AG04450 (cell line): ENCODE measurements around the gene PLA2G4C. TPM values are rescaled to one million over a fixed set of nuclear protein-coding genes. Genes with fewer than 3 reads are reported as not detected.

Experiments used
- CTCF ChIA-PET: fragments of 300-600, 350-600 bp; formaldehyde crosslinking; extraction: SDS; loops from one replicate; lab custom pipeline; 2022; ENCODE audit warnings: antibody characterized with exemption, inconsistent platforms; lab: Charles Lee
- POLR2A ChIA-PET: fragments of 350-600 bp; formaldehyde crosslinking; extraction: SDS; loops from one replicate; lab custom pipeline; 2021; ENCODE audit warnings: antibody characterized with exemption, inconsistent platforms; lab: Yijun Ruan, JAX
- DNase-seq: peaks from one replicate; pipeline ENCODE4 v3.0.0-alpha.2; 2011; ENCODE audit warnings: low read depth, low spot score
- H3K27ac ChIP-seq: one replicate; pipeline ENCODE4 v1.5.1; 2012; ENCODE audit warnings: low read depth, low read length, control low read depth
- H3K27me3 ChIP-seq: one replicate; pipeline ENCODE4 v1.6.0; 2012; ENCODE audit warnings: low read length; ENCODE audit not compliant: control insufficient read depth, insufficient read depth
- H3K4me3 ChIP-seq: 2 replicates; pipeline ENCODE4 v1.5.1; 2011; ENCODE audit warnings: mild to moderate bottlenecking, low read depth, low read length, control low read depth
- H3K9me3 ChIP-seq: 2 replicates; pipeline ENCODE4 v1.5.1; 2012; ENCODE audit warnings: low read length; ENCODE audit not compliant: control insufficient read depth, insufficient read depth
- polyA plus RNA-seq: library from polyadenylated mRNA; depleted of rRNA; stranded (reverse); fragments of >200 nt; gene quantifications from 2 replicates; pipeline ENCODE4 v1.2.3, GENCODE V29; 2011
- TF ChIP-seq, protein P1 (sequence below): IDR thresholded peaks from 2 replicates; pipeline ENCODE4 v1.5.1; 2011; ENCODE audit warnings: low read depth, low read length, control low read depth, inconsistent platforms

Gene PLA2G4C
- polyA plus RNA-seq, 1 experiment: 8.0 TPM

DNA sequence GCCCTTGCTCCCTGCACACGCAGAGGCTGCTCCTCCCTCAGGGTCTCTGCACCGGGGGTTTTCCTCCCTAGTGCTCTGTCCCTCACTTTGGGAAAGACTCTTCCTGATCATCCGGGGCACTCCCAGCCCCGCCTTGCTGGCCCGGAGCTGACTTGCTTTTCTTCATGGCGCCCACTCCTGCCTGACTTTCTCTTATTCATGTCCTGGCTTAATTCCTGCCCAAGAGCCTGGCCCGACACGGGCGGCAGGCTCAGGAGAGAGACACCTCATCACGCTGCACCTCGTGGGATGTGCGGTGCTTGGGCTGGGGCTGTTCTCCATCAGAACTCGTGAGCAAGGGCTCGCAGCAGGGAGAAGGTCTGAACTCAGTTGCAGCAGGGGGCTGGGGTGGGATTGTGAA is 11.8 kb upstream of the PLA2G4C start:
- Histone ChIP-seq H3K27ac (no peak overlapping the region), H3K27me3 (no peaks in the 10 kb centered on the region), H3K9me3 (peaks cover 10% of the 10 kb centered on the region), H3K4me3 (no peak overlapping the region)
- ChIA-PET CTCF (interaction anchor here (0.6 kb wide), 1 partner anchor 12 kb away, joined by 3 read pairs; the partner anchor contains the start of gene PLA2G4C), POLR2A (interaction anchor here (0.6 kb wide), 1 partner anchor 10 kb away, joined by 8 read pairs; no protein-coding TSS in a partner anchor)
- TF ChIP-seq, protein P1, sequence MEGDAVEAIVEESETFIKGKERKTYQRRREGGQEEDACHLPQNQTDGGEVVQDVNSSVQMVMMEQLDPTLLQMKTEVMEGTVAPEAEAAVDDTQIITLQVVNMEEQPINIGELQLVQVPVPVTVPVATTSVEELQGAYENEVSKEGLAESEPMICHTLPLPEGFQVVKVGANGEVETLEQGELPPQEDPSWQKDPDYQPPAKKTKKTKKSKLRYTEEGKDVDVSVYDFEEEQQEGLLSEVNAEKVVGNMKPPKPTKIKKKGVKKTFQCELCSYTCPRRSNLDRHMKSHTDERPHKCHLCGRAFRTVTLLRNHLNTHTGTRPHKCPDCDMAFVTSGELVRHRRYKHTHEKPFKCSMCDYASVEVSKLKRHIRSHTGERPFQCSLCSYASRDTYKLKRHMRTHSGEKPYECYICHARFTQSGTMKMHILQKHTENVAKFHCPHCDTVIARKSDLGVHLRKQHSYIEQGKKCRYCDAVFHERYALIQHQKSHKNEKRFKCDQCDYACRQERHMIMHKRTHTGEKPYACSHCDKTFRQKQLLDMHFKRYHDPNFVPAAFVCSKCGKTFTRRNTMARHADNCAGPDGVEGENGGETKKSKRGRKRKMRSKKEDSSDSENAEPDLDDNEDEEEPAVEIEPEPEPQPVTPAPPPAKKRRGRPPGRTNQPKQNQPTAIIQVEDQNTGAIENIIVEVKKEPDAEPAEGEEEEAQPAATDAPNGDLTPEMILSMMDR: no peak
- no peak for DNase-seq

DNA sequence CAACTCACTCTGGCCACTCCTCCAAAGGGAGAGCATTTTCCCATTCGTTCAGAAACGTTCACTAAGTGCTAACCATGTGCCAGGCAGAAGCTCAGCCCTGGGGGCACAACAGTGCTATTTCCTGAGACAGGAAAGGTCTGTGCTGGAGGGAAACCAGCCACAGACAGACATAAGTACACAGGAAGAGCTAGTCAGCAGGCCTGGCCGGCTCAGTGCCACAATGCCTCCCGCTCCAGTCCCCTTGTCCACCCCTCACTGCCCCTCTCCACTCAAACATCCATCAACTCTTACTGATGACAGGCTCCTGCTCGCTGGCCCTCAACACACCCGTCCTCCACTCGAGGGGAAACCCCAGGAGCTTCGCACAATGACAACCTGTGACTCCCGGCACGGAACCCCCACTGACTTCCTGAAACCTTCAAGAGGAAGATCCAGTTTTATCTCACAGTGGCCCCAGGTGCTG is 11.3 kb upstream of the PLA2G4C start:
- Histone ChIP-seq H3K27me3 (no peaks in the 10 kb centered on the region), H3K9me3 (peaks cover 10% of the 10 kb centered on the region), H3K4me3 (no peak overlapping the region), H3K27ac (no peak overlapping the region)
- ChIA-PET POLR2A (interaction anchor here (0.6 kb wide), 1 partner anchor 10 kb away, joined by 8 read pairs; no protein-coding TSS in a partner anchor), CTCF (interaction anchor here (0.6 kb wide), 1 partner anchor 12 kb away, joined by 3 read pairs; the partner anchor contains the start of gene PLA2G4C)
- no peak for DNase-seq
- TF ChIP-seq, protein P1: no peak

DNA sequence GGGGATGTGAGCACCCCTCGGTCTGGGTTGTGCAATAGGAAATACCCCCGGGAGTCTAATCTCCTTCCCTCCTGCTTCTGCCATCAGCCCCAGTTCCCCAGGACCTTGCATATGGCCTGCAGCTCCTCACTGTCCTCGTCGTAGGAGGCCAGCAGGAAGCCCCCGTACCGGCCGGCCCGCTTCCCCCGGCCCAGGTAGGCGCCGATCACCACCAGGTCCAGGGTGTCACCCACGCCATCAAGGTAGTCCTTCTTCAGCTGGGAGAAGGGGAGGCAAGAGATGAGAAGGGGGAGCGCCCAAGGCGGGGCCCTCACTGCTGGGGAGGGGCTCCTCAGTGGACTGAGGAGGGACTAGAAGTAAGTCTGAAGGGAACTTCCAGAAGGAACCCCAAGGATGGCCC is 10.4 kb upstream of the PLA2G4C start:
- no peaks in the 10 kb centered on the region for H3K27me3 ChIP-seq
- CTCF ChIA-PET: interaction anchor here (1.0 kb wide), 1 partner anchor 13 kb away, joined by 3 read pairs; no protein-coding TSS in a partner anchor
- TF ChIP-seq, protein P1: no peak
- DNase-seq: no peak
- no peak overlapping the region for H3K27ac ChIP-seq
- POLR2A ChIA-PET: interaction anchor here (1.3 kb wide), 1 partner anchor 11 kb away, joined by 3 read pairs; the partner anchor contains the start of gene PLA2G4C
- no peak overlapping the region for H3K4me3 ChIP-seq
- H3K9me3 ChIP-seq: peaks cover 10% of the 10 kb centered on the region

DNA sequence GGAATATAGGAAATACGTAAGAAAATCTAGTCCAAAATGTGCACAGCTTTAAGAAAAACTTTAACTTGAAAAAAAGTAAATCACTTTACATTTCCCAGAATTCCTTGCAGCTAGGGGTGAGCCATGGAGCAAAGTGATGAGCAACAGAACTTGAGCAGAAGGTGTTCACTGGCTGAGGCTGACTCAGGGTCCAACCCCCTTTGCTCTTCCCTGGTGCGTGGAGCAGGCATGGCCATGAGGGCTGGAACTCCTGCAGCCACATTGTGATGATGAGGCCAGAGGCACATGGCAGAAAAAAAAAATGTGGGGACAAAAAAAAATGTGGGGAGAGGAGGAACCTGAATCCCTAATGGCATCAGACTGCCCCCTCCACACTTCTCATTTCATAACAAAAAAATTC is 9.9 kb upstream of the PLA2G4C start:
- Histone ChIP-seq H3K27me3 (no peaks in the 10 kb centered on the region), H3K27ac (no peak overlapping the region), H3K4me3 (no peak overlapping the region), H3K9me3 (peaks cover 10% of the 10 kb centered on the region)
- TF ChIP-seq, protein P1: no peak
- CTCF ChIA-PET: interaction anchor here (1.0 to 1.4 kb wide), 2 partner anchors 12 kb away, joined by 3 to 5 read pairs; no protein-coding TSS in a partner anchor
- no peak for DNase-seq
- POLR2A ChIA-PET: interaction anchor here (1.3 kb wide), 1 partner anchor 10 kb away, joined by 3 read pairs; the partner anchor contains the start of gene PLA2G4C

DNA sequence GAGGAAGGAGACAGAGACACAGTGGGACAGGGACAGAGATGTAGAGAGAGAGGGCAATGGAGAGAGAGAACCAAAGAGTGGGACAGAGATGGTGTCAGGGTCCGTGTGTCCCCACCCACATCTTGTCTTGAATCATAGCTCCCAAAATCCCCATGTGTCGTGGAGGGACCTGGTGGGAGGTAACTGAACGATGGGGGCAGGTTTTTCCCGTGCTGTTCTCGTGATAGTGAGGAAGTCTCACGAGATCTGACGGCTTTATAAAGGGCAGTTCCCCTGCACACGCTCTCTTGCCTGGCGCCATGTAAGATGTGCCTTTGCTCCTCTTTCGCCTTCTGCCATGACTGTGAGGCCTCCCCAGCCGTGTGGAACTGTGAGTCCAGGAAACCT is 7.5 kb upstream of the PLA2G4C start:
- Histone ChIP-seq H3K27ac (no peak overlapping the region), H3K4me3 (no peak overlapping the region), H3K27me3 (no peaks in the 10 kb centered on the region), H3K9me3 (peaks cover 10% of the 10 kb centered on the region)
- POLR2A ChIA-PET: no interaction called here
- TF ChIP-seq, protein P1: no peak
- CTCF ChIA-PET: interaction anchor here (0.7 kb wide), 1 partner anchor 155 kb away, joined by 3 read pairs; no protein-coding TSS in a partner anchor
- DNase-seq: no peak
